ENCODE data around the gene ASB14. TPM values are rescaled to one million over a fixed set of nuclear protein-coding genes. Genes with fewer than 3 reads are reported as not detected.
"Not testable (repeated sequence)": the region's sequence is repeated elsewhere in the genome, so short reads cannot be mapped to it uniquely, and the experiment has no call there.

Gene ASB14
- total RNA-seq, 1 donor from 2014 or later = not detected

GRCh38 chr3:57331078-57331610, 38.7 kb upstream of the ASB14 start:
- H3K79me2 ChIP-seq (ENCODE audit: low read depth) = no peaks in the 10 kb centered on the region
- H3K27me3 ChIP-seq = no peaks in the 10 kb centered on the region
- no peaks in the 10 kb centered on the region for H3K9me3 ChIP-seq (ENCODE audit: low read depth)
- H3K36me3 ChIP-seq = no peaks in the 10 kb centered on the region
- H3K4me1 ChIP-seq = no peaks in the 10 kb centered on the region
- Mint-ChIP-seq H3K4me1 (peaks cover 2% of the 10 kb centered on the region), H3K27me3 (ENCODE audit: insufficient read depth, low read depth) (no peaks in the 10 kb centered on the region), H3K4me3 (no peak overlapping the region), H3K36me3 (no peaks in the 10 kb centered on the region), H3K9me3 (no peaks in the 10 kb centered on the region), H3K27ac (no peak overlapping the region)
- H2AFZ ChIP-seq (replicated peaks) = no peak overlapping the region
- no peaks in the 10 kb centered on the region for H3F3A ChIP-seq (ENCODE audit: low read depth)
- TF ChIP-seq EZH2phosphoT487 (IDR thresholded peaks at IDR 0.05) (no peak), EZH2 (IDR thresholded peaks at IDR 0.05) (no peak), CTCF (IDR thresholded peaks at IDR 0.05) (no peak)
- no peak for DNase-seq (ENCODE audit: low spot score)
- H3K27ac ChIP-seq = no peak overlapping the region
- no peak overlapping the region for H3K4me3 ChIP-seq
- no peak overlapping the region for H3K9ac ChIP-seq
- H3K4me2 ChIP-seq = no peak overlapping the region
- H4K20me1 ChIP-seq (ENCODE audit: low read depth) = no peaks in the 10 kb centered on the region

- not testable (repeated sequence) for H3K4me2 ChIP-seq; H4K20me1 ChIP-seq (ENCODE audit: low read depth); H3K4me1 ChIP-seq; H3K27ac Mint-ChIP-seq; H3K4me3 ChIP-seq; H3K9ac ChIP-seq; DNase-seq (ENCODE audit: low spot score); H3K27me3 Mint-ChIP-seq (ENCODE audit: insufficient read depth, low read depth); H3K27me3 ChIP-seq; H3K4me3 Mint-ChIP-seq; H3F3A ChIP-seq (ENCODE audit: low read depth); H3K4me1 Mint-ChIP-seq; H3K36me3 ChIP-seq; H3K27ac ChIP-seq; H3K79me2 ChIP-seq (ENCODE audit: low read depth); H3K36me3 Mint-ChIP-seq; H3K9me3 Mint-ChIP-seq; H2AFZ ChIP-seq (replicated peaks); H3K9me3 ChIP-seq (ENCODE audit: low read depth)
Measured at GRCh38 chr3:57326498-57326897, 34.0 kb upstream of the ASB14 start.

- Mint-ChIP-seq H3K4me3 (no peak overlapping the region), H3K4me1 (no peaks in the 10 kb centered on the region), H3K27ac (no peak overlapping the region), H3K9me3 (peaks cover 7% of the 10 kb centered on the region), H3K36me3 (no peaks in the 10 kb centered on the region), H3K27me3 (ENCODE audit: insufficient read depth, low read depth) (no peaks in the 10 kb centered on the region)
- no peak overlapping the region for H3K9ac ChIP-seq
- no peak overlapping the region for H3K27ac ChIP-seq
- no peaks in the 10 kb centered on the region for H3K27me3 ChIP-seq
- no peaks in the 10 kb centered on the region for H3K79me2 ChIP-seq (ENCODE audit: low read depth)
- no peak for DNase-seq (ENCODE audit: low spot score)
- H3K4me3 ChIP-seq = no peak overlapping the region
- TF ChIP-seq EZH2phosphoT487 (IDR thresholded peaks at IDR 0.05) = no peak
- no peak for TF ChIP-seq EZH2 (IDR thresholded peaks at IDR 0.05)
- no peak for TF ChIP-seq CTCF (IDR thresholded peaks at IDR 0.05)
- H3K4me1 ChIP-seq = no peaks in the 10 kb centered on the region
- H2AFZ ChIP-seq (replicated peaks) = no peak overlapping the region
- no peaks in the 10 kb centered on the region for H3F3A ChIP-seq (ENCODE audit: low read depth)
- no peaks in the 10 kb centered on the region for H3K36me3 ChIP-seq
- H4K20me1 ChIP-seq (ENCODE audit: low read depth) = no peaks in the 10 kb centered on the region
- no peaks in the 10 kb centered on the region for H3K9me3 ChIP-seq (ENCODE audit: low read depth)
- no peak overlapping the region for H3K4me2 ChIP-seq
Measured at GRCh38 chr3:57314204-57314603, 21.7 kb upstream of the ASB14 start.

GRCh38 chr3:57309769-57310360, 17.4 kb upstream of the ASB14 start:
- H3K36me3 Mint-ChIP-seq = no peaks in the 10 kb centered on the region
- Histone ChIP-seq H3F3A (ENCODE audit: low read depth) (no peaks in the 10 kb centered on the region), H4K20me1 (ENCODE audit: low read depth) (no peaks in the 10 kb centered on the region), H2AFZ (replicated peaks) (no peak overlapping the region), H3K36me3 (no peaks in the 10 kb centered on the region), H3K79me2 (ENCODE audit: low read depth) (no peaks in the 10 kb centered on the region), H3K9me3 (ENCODE audit: low read depth) (no peaks in the 10 kb centered on the region), H3K9ac (no peak overlapping the region), H3K4me1 (no peaks in the 10 kb centered on the region), H3K4me3 (no peak overlapping the region), H3K27ac (no peak overlapping the region), H3K27me3 (no peaks in the 10 kb centered on the region), H3K4me2 (no peak overlapping the region)
- no peak overlapping the region for H3K27ac Mint-ChIP-seq
- H3K27me3 Mint-ChIP-seq (ENCODE audit: insufficient read depth, low read depth) = no peaks in the 10 kb centered on the region
- DNase-seq (ENCODE audit: low spot score) = no peak
- TF ChIP-seq EZH2 (IDR thresholded peaks at IDR 0.05) (no peak), CTCF (IDR thresholded peaks at IDR 0.05) (no peak), EZH2phosphoT487 (IDR thresholded peaks at IDR 0.05) (no peak)
- no peaks in the 10 kb centered on the region for H3K9me3 Mint-ChIP-seq
- H3K4me1 Mint-ChIP-seq = no peaks in the 10 kb centered on the region
- no peak overlapping the region for H3K4me3 Mint-ChIP-seq

GRCh38 chr3:57303520-57303919, 11.0 kb upstream of the ASB14 start:
- H3K27me3 ChIP-seq; H3K4me2 ChIP-seq; DNase-seq (ENCODE audit: low spot score); H3F3A ChIP-seq (ENCODE audit: low read depth); H3K36me3 Mint-ChIP-seq; H3K9me3 ChIP-seq (ENCODE audit: low read depth); H3K9me3 Mint-ChIP-seq; H2AFZ ChIP-seq (replicated peaks); H3K27ac Mint-ChIP-seq; H3K79me2 ChIP-seq (ENCODE audit: low read depth); H3K4me1 Mint-ChIP-seq; H3K9ac ChIP-seq; H4K20me1 ChIP-seq (ENCODE audit: low read depth); H3K27ac ChIP-seq; H3K36me3 ChIP-seq; H3K4me3 Mint-ChIP-seq; H3K4me1 ChIP-seq; H3K4me3 ChIP-seq; H3K27me3 Mint-ChIP-seq (ENCODE audit: insufficient read depth, low read depth): not testable (repeated sequence)

Measured in neural progenitor cell (in vitro differentiated cells).